ENCODE data around the gene LDLRAD3.

DNA sequence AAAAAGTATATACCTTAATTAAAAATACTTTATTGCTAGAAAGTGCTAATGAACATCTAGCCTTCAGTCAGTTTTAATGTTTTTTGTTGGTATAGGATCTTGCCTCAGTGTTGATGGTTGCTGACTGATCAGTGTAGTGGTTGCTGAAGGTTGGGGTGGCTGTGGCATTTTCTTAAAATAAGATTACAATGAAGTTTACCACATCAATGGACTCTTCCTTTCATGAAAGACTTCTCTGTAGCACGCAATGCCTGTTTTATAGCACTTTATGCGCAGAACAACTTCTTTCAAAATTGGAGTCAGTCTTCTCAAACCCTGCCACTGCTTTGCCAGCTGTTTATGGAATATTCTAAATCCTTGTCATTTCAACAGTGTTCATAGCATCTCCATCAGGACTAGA, 50.6 kb downstream of the LDLRAD3 start:
- TF ChIP-seq CTCF (IDR thresholded peaks at IDR 0.05) (no peak), POLR2A (IDR thresholded peaks at IDR 0.05) (no peak)

All from suprapubic skin (tissue), 3 donors.